ENCODE measurements around the gene IGF1R.

IGF1R gene

GRCh38 chr15:98671060-98672008 lies 23.0 kb downstream of the IGF1R start:
- no peak for DNase-seq (ENCODE audit: low read depth)

DNA sequence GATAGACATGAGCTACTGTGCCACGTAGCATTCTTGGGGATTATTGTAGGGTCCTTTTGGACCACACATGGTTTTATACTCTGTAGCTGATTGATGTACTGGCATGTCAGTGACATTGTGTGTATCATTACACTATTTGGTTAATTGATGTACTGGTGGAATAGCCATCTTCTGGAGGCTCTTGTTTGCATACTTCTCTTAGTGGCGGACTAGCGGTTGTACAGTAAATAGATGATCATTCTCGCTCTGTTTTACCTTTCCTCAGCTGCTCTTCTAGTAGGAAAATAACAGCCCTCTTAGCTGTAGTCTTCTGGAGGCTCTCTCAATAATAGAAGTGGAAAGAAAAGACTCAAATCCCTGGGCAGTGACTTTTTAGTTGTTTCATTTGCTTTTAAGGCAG lies 24.8 kb downstream of the IGF1R start:
- no peak for DNase-seq (ENCODE audit: low read depth)

- DNase-seq (ENCODE audit: low read depth), result no peak
Observed at GRCh38 chr15:98674336-98674735, 26.0 kb downstream of the IGF1R start.

DNA sequence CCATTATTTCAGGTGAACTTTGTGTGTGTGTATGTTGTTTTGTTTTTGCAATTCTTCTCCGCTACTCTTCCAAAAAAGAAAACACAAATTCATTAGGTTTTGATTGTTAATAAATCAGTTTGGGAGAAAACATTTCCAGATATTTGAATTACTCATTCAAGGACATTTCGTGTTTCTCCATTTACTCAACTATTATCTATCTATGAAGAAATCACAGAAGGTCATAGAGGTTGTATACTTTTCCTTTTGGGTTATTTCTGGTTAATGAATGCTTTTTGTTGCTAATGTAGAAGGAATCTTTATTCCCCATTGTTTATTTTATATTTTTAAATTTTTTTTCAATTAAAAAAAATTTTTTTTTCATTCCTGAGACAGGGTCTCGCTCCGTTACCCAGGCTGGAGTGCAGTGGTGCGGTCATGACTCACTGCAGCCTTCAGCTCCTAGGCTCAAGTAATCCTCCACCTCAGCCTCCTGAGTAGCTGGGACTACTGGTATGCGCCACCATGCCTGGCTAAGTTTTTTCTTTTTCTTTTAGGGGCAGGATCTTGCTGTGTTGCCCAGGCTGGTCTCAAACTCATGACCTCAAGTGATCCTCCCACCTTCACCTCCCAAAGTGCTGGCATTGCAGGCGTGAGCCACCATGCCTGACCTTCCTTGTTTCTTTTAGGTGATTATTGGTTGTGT lies 28.4 kb downstream of the IGF1R start:
- DNase-seq (ENCODE audit: low read depth), result no peak

DNA sequence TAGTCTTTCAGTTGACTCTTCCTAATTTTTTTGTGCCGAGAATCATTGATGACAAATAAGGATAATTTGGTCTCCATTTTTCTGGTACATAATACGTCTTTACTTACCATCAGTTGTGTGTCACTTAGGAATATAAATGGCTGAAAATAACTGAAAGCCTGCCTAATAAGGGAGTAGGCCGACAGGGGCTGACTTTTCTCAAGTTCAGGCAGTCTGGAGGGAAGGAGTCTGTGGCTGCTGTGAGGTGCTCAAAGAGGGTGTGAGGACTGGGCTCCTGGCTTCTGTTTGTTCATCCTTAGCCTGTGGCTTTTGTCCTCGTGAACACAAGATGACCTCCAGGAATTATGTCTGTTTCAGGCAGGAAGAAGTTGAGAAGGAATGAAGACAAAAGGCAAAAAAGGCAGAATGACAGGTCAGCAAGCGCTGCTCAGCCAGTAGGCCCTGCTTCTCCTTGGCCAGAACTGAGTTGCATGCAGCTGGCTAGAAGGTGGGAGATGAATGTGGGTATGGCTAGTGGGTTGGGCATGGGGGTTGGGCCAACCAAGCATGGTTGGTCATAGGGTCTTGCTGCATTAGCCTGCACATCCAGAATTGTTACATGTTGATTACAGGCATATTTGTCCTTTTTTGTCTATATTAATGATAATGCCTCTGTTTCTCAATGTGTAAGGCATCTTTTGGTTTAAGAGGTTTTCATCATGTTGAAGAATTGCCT lies 29.2 kb downstream of the IGF1R start:
- DNase-seq (ENCODE audit: low read depth), result no peak

DNA sequence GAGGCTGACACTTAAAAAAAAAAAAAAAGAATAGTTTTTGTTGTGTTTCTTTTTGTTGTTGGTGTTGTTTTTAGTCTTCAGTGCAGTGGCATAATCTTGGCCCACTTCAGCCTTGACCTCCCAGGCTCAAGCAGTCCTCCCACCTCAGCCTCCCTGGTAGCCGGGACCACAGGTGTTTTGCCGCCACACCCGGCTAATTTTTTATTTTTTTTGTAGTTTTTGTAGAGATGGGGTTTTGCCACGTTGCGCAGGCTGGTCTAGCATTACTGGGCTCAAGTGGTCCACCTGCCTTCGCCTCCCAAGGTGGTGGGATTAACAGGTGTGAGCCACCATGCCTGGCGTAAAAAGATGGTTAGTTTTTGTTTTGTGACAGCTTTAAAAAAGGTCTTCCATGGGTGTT lies 30.1 kb downstream of the IGF1R start:
- no peak for DNase-seq (ENCODE audit: low read depth)

DNA sequence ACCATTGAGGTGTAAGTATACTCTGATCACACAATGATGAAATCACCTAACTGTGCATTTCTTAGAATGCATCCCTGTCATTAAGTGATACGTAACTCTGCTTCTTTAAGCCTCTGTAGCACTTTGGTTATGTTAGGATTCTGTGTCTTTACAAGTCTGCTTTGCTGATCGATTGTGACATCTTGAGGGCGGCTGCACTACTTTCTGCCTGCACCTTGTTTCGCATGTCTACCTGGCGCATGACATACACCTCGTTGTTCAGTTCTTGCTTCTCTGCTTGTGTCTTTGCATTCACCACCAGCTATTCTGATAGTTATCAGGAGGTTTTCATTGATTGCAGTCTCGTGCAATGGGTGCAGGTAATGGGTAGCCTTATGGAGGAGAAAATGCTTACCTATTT lies 32.7 kb downstream of the IGF1R start:
- DNase-seq (ENCODE audit: low read depth), result no peak

GRCh38 chr15:98682992-98683701 lies 34.8 kb downstream of the IGF1R start:
- DNase-seq (ENCODE audit: low read depth), result no peak

GRCh38 chr15:98683831-98684230 lies 35.5 kb downstream of the IGF1R start:
- no peak for DNase-seq (ENCODE audit: low read depth)

DNA sequence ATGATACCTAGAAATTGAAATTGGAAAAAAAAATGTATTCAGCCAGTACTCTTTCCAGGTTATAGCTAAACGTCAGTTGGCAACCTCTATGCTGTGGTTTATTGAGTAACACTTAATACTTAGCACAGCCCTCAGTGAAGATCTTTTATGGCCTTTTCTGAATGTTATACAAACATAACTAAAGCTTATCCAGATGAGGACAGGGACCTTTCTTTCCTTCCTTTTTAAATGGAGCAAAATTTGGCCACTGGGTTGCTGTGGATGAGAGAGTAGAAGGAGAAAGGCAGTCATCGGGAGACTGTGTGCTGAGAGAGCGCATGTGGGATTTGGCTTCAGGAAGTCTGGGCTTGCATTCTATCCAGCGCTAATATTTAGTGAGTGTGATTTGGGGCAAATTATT lies 36.1 kb downstream of the IGF1R start:
- DNase-seq (ENCODE audit: low read depth), result no peak

GRCh38 chr15:98684995-98685525 lies 36.7 kb downstream of the IGF1R start:
- DNase-seq (ENCODE audit: low read depth), result no peak

- no peak for DNase-seq (ENCODE audit: low read depth)
Observed at GRCh38 chr15:98686983-98687382, 38.6 kb downstream of the IGF1R start.

DNA sequence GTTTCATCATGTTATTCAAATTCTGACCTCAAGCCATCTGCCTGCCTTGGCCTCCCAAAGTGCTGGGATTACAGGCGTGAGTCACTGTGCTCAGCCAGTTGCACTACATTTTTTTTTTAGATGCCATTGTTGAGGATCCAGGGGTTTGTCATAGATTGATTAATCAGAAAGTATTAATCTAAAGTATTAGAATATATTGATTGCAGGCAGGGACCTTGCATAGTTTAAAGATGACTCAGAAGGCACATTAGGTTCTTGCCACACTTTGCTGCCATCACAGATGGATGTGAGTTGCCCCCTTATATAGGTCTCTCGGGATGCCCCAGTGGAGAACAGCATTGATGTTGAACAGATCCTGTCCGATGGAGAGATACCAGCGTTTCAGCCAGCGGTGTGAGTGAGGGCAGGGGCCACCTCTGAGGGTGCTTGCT lies 41.1 kb downstream of the IGF1R start:
- no peak for DNase-seq (ENCODE audit: low read depth)

DNA sequence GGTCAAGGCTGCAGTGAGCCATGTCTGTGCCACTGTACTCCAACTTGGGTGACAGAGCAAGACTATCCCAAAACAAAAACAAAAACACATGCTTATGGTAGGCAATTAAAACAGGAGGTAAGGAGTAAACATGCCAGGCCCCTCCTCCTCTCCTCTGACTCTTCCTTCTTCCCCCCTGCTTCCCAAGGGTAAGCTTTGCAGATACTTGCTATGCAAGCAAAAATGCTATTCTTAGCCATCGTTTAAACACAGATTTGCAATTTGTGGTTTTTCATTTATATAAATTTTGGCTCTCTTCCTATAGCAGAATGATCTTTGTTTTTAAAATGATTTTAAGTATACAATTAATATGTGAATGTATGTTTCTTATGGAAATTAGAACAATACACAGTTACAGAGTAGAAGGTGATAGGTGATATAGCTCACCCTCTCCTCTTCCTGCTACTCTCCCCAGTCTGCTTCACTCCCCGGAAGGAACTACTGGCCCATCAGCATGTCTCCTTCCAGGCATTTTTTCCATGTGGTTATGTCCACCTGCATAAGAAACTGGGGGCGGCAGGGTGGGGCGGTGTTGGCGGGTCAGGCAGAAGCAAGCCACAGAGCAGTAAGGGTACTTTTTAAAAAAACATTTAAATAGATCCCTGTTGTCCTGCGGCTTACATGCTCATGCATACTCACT lies 42.1 kb downstream of the IGF1R start:
- DNase-seq (ENCODE audit: low read depth), result no peak

GRCh38 chr15:98692213-98692612 lies 43.9 kb downstream of the IGF1R start:
- DNase-seq (ENCODE audit: low read depth), result no peak

GRCh38 chr15:98694161-98694560 lies 45.8 kb downstream of the IGF1R start:
- DNase-seq (ENCODE audit: low read depth), result no peak

- DNase-seq (ENCODE audit: low read depth), result no peak
Observed at GRCh38 chr15:98698792-98699191, 50.5 kb downstream of the IGF1R start.

DNA sequence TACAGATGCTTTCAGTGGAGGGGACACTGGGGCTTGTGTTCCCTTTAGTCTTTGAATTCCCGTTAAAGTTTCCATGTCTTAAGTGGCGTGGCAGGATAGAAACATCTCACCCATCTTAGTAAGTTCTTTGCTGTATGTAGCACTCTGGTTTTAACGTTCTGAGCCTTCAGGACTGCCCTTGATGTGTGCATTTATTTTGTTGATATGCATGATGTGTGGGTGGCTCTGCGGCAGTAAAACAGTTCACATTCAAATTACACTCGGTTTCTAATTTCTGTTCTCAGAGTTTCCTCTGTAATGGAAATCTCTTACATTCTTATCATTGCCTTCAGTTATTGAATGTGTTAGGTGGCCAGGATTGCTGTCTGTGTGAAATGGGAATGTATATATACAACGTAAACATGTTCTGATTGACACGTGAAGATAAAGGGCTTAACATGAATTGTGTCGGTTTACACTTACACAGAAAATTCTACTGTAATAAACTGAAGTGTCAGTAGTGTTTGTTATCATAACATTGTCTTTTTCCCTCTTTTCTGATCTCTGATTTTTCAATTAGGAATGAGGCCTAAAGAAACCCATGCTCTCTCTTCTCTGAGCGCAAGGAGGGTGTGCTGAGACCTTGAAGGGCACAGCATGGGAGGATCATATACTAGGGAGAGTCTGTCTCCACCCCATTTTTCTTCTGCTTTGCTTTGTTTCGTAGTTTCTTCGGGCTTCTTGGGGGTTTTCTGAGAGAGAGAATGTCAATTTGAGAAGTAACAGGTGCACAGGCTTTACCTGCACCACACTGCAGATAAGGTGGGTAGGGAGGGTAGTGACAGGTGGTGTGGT lies 51.5 kb downstream of the IGF1R start:
- DNase-seq (ENCODE audit: low read depth), result no peak

- DNase-seq (ENCODE audit: low read depth), result no peak
Observed at GRCh38 chr15:98700519-98700918, 52.2 kb downstream of the IGF1R start.

DNA sequence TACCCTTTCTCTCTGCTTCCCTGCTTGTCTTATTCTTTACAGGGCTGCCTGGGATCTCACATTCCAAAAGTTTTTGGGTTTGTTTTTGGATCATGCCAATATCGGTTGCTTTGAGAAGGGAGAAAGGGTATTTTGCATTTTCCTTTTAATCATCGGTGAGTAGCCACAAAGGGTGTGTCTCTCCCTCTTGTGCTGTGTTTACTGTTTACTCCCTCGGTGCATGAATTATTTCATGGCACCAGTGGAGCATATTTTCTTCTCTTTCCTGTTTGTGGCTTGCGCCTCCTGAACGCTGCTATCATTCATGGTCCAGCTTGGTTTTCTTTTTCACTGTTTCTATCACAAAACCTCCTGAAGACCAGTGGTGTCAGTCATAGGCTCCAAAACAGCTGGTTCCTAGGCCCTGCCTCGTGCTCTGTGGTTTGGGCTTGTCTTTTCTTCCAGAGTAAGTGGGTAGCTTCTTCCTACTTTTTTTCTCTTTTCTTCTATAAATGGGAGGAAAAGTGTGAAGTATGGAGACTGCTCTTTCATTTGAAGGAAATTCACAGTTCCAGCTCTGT lies 54.9 kb downstream of the IGF1R start:
- DNase-seq (ENCODE audit: low read depth), result no peak

All from stimulated activated CD8-positive, alpha-beta memory T cell treated with anti-CD3 and anti-CD28 coated beads, Interleukin-15, amount 100 ng/mL, for 1 hour (primary cell).